GM13976 (cell line): ENCODE measurements around the gene SMARCD3.

Experiments used
- DNase-seq: peaks from one replicate; pipeline ENCODE4 v3.0.0; 2012; ENCODE audit warnings: low spot score
- in situ Hi-C: fragments of 300-500 bp; cut with MboI; formaldehyde crosslinking; loops from one replicate; pipeline ENCODE4 v1.12.0; 2022; ENCODE audit warnings: low sequenced_read_pairs, mixed read lengths, inconsistent platforms; ENCODE audit not compliant: unreplicated experiment
- TF ChIP-seq, protein P1 (sequence below): IDR thresholded peaks from 2 replicates; pipeline ENCODE4 v1.5.1; 2012; ENCODE audit warnings: borderline replicate concordance, mild to moderate bottlenecking; ENCODE audit not compliant: insufficient read depth; ENCODE audit errors: extremely low read depth, missing control alignments, control extremely low read depth

Gene SMARCD3

DNA sequence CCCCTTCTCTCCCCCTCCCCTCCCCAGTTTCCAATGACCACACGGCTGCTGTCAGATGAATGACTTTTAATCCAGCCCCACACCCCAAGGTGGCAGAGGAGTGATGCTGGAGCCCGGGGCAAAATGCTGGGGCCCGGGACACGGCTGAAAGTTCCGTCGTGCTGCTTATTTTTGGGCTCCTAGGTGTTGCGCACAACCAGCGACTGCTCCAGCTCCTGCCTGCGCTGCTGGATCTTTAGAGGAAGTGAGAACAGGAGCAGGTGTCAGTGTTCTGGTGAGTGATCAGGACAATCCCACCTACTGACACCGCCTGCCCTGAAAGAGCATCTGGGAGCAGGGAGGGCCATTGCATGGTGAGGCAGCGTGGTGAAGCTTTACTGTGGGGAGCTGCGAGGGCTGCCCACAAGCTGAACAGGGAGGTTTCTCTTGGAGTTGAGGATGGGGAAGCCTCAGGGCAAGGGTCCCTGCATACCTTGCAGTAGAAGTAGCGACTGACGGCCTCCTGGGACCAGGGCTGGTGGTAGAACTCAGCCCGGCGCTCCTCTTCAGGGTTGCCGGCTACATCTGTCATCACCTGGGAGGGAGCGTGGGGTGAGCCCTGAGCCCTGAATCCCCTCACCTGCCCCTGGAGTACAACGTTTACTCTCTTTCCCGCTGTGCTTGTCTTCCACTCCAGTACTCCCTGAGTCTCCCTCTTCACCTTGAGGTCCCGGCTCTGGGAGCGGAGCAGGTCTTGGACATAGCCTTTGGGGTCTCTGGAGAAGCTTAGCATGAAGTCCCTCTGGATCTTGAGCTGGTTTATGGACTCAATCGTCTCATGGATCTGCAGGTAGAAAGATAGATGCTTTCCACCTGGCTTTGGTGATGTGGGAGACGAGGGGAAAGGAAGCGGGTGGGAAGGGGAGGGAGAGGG, 9.3 kb downstream of the SMARCD3 start:
- TF ChIP-seq, protein P1, sequence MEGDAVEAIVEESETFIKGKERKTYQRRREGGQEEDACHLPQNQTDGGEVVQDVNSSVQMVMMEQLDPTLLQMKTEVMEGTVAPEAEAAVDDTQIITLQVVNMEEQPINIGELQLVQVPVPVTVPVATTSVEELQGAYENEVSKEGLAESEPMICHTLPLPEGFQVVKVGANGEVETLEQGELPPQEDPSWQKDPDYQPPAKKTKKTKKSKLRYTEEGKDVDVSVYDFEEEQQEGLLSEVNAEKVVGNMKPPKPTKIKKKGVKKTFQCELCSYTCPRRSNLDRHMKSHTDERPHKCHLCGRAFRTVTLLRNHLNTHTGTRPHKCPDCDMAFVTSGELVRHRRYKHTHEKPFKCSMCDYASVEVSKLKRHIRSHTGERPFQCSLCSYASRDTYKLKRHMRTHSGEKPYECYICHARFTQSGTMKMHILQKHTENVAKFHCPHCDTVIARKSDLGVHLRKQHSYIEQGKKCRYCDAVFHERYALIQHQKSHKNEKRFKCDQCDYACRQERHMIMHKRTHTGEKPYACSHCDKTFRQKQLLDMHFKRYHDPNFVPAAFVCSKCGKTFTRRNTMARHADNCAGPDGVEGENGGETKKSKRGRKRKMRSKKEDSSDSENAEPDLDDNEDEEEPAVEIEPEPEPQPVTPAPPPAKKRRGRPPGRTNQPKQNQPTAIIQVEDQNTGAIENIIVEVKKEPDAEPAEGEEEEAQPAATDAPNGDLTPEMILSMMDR, result no peak
- in situ Hi-C loops, result no loop called here
- no peak for DNase-seq

DNA sequence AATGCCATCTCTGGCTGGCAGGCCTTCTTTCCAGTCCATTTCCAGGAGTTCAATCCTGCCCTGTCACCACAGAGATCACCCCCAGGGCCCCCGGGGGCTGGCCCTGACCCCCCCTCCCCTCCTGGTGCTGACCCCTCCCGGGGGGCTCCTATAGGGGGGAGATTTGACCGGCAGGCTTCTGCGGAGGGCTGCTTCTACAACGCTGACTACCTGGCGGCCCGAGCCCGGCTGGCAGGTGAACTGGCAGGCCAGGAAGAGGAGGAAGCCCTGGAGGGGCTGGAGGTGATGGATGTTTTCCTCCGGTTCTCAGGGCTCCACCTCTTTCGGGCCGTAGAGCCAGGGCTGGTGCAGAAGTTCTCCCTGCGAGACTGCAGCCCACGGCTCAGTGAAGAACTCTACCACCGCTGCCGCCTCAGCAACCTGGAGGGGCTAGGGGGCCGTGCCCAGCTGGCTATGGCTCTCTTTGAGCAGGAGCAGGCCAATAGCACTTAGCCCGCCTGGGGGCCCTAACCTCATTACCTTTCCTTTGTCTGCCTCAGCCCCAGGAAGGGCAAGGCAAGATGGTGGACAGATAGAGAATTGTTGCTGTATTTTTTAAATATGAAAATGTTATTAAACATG, 10.2 kb downstream of the SMARCD3 start:
- in situ Hi-C loops, result no loop called here
- TF ChIP-seq, protein P1, result no peak
- no peak for DNase-seq

DNA sequence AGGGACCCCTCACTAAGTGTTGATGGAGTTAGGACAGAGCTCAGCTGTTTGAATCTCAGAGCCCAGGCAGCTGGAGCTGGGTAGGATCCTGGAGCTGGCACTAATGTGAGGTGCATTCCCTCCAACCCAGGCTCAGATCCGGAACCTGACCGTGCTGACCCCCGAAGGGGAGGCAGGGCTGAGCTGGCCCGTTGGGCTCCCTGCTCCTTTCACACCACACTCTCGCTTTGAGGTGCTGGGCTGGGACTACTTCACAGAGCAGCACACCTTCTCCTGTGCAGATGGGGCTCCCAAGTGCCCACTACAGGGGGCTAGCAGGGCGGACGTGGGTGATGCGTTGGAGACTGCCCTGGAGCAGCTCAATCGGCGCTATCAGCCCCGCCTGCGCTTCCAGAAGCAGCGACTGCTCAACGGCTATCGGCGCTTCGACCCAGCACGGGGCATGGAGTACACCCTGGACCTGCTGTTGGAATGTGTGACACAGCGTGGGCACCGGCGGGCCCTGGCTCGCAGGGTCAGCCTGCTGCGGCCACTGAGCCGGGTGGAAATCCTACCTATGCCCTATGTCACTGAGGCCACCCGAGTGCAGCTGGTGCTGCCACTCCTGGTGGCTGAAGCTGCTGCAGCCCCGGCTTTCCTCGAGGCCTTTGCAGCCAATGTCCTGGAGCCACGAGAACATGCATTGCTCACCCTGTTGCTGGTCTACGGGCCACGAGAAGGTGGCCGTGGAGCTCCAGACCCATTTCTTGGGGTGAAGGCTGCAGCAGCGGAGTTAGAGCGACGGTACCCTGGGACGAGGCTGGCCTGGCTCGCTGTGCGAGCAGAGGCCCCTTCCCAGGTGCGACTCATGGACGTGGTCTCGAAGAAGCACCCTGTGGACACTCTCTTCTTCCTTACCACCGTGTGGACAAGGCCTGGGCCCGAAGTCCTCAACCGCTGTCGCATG, 11.0 kb downstream of the SMARCD3 start:
- DNase-seq, result no peak
- in situ Hi-C loops, result no loop called here

DNA sequence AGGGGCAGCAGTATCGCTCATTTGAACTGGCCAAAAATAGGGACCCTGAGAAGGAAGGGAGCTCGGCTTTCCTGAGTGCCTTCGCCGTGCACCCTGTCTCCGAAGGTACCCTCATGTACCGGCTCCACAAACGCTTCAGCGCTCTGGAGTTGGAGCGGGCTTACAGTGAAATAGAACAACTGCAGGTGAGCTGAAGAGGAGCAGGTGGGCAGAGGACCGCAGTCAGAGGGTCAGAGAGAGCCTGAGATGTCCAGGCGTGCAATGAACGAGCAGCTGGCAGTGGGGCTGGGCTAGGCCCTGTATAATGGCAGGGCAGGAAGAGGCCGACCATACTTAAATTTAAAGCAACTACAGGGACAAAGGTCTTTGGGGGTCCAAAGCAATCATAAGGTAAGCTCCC, 12.1 kb downstream of the SMARCD3 start:
- TF ChIP-seq, protein P1, result no peak
- DNase-seq, result no peak
- in situ Hi-C loops, result no loop called here

More for the DNA sequence above, 11.0 kb downstream of the SMARCD3 start:
- TF ChIP-seq, protein P1, result no peak

DNA sequence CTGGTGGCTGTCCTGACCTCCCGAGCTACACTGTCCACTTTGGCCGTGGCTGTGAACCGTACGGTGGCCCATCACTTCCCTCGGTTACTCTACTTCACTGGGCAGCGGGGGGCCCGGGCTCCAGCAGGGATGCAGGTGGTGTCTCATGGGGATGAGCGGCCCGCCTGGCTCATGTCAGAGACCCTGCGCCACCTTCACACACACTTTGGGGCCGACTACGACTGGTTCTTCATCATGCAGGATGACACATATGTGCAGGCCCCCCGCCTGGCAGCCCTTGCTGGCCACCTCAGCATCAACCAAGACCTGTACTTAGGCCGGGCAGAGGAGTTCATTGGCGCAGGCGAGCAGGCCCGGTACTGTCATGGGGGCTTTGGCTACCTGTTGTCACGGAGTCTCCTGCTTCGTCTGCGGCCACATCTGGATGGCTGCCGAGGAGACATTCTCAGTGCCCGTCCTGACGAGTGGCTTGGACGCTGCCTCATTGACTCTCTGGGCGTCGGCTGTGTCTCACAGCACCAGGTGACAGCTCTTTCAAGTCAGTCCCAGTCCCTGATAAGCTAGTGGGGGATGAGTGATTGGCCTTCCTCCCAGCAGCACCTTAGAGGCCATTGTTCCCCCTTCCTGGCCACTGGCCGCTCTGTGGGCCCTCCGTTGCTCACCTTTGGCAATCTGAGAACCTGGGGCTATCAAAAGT, 13.3 kb downstream of the SMARCD3 start:
- TF ChIP-seq, protein P1, result no peak
- no peak for DNase-seq
- in situ Hi-C loops, result no loop called here
